GM21447 (cell line): ENCODE results near the gene FAM8A1.

Source experiments
- ATAC-seq: cut with Tn5 transposase; IDR thresholded peaks from one replicate; pipeline ENCODE4 v1.9.1; 2021; ENCODE audit not compliant: unreplicated experiment

The FAM8A1 gene

DNA sequence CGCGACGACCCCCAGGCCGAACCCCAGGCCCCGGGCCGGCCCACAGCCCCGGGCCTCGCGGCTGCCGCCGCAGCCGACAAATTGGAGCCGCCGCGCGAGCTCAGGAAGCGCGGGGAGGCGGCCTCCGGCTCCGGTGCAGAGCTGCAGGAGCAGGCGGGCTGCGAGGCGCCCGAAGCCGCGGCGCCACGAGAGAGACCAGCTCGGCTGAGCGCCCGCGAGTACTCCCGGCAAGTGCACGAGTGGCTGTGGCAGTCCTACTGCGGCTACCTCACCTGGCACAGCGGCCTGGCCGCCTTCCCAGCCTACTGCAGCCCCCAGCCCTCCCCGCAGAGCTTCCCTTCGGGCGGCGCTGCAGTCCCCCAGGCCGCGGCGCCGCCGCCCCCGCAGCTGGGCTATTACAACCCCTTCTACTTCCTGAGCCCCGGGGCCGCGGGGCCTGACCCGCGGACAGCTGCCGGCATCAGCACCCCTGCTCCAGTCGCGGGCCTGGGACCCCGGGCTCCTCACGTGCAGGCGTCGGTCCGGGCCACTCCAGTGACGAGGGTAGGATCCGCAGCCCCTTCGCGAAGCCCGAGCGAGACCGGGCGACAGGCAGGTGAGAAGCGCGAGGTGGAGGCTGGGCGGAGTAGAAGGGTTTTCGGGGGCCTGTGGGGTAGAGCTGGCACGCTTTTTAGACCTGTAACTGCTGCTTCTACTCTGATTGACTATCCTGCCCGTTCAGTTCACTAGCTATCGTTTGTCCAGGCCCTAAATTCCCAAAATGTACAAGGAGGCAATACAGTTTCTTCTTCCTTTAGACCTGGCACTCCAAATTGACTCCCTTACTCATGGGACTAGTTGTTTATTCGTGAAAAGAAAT is 654 bp downstream of the FAM8A1 start:
- ATAC-seq, result peak; percentile 45

- no peak for ATAC-seq
Observed at GRCh38 chr6:17601386-17601703, 1.2 kb downstream of the FAM8A1 start.

- no peak for ATAC-seq
Observed at GRCh38 chr6:17602888-17603287, 2.8 kb downstream of the FAM8A1 start.

DNA sequence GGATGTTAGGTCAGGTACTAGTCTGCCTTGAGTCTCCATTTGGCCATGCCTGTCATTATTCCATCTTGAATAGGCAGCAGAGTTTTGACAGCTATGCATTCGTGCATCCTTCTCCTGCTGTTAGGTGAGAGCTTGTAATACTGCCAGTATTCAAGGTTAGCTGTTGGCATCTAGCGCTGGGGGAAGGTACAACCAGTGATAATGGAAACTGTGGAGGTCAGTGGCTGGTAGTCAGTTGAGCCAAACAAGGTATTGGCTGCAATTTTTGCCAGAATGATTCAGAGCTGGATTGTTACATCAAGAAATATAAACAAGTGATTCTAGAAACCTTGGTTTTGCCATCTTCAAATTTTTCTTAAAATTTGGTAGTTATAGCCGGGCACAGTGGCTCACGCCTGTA is 6.5 kb downstream of the FAM8A1 start:
- no peak for ATAC-seq

GRCh38 chr6:17610835-17611234 is 10.7 kb downstream of the FAM8A1 start:
- no peak for ATAC-seq

- no peak for ATAC-seq
Observed at GRCh38 chr6:17612048-17612447, 11.9 kb downstream of the FAM8A1 start.

DNA sequence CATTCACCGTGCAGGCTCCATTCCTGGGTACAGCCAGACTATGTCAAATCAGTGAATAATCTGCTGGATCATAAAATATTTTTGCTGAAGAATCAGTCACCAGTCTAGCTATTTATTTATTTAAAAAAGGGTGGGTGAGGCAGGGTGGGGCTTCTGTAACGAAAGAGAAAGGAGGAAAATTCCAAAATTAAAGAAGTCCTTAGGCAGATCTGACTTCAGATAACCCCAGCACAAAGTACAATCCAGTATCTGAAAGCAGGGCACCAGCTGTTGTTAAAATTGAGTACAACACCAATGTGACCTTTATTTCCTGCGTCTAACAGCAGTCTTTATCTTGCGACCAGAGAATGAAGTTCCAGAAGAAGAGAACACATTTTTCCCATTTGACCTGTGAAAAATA is 15.7 kb downstream of the FAM8A1 start:
- ATAC-seq, result no peak

GRCh38 chr6:17621003-17621402 is 20.9 kb downstream of the FAM8A1 start:
- ATAC-seq, result peak; percentile 74

GRCh38 chr6:17622144-17622543 is 22.0 kb downstream of the FAM8A1 start:
- ATAC-seq, result no peak

DNA sequence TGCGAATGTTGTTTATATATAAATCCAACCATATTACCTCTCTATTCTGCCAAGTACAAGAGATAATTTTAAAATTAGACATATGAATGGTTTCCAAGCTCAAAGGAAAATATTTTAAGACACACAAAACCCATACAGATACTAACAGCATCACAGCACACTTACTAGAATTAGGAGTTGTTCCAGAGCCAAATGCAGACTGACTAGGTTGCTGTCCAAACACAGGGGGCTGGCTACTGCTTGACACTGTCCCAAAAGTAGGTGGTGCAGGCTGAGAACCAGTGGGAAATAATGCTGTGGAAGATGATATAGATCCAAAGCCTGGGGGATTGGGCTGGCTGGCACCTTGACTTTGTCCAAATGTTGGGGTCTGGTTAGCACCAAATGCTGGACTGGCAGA is 24.3 kb downstream of the FAM8A1 start:
- ATAC-seq, result no peak

DNA sequence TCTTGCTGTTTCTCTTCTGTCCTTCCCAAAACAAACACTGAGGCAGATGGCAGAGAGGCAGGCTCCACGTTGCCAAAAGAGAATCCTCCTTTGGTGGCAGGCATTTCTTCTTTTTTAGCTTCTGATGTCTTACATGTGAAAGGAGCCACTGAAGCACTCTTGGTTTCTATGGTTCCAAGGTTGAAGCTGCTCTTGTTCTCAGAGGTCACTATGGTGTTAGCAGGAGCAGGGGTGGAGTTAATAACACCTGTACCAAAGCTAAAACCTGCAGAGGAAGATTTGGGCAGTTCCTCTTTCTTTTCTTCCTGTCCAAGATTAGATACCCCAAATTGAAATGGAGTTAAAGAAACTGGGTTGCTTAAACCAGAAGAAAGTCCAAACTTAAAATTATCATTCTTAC is 28.8 kb downstream of the FAM8A1 start:
- peak; percentile 72 for ATAC-seq

DNA sequence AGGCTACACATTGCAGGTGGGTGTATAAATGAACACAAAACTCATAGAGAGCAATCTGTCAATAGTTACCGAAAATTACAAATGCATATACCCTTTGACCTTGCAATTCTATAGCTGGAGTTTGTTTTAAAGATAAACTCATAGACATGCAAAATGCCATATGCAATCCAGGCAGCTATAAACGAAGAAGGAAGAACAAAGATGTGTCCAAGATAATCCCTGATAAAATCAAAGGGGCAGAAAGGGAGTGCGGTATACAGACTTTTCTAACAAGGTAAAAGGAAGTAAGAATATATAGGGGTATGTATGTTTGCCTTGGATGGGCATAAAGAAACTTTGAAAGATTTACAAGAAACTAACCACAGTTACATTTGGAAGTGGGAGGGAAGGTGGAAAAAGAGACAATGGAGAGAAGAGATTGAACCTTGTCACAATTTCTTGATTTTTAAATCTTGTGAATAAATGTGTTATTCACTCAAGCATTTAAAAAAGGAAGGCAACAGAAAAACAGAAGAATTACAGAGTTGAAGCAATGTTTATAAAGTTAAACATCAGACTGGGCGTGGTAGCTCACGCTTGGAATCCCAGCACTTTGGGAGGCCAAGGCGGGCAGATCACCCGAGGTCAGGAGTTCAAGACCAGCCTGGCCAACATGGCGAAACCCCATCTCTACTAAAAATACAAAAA is 29.9 kb downstream of the FAM8A1 start:
- ATAC-seq, result no peak

- ATAC-seq, result no peak
Observed at GRCh38 chr6:17630511-17631073, 30.5 kb downstream of the FAM8A1 start.

DNA sequence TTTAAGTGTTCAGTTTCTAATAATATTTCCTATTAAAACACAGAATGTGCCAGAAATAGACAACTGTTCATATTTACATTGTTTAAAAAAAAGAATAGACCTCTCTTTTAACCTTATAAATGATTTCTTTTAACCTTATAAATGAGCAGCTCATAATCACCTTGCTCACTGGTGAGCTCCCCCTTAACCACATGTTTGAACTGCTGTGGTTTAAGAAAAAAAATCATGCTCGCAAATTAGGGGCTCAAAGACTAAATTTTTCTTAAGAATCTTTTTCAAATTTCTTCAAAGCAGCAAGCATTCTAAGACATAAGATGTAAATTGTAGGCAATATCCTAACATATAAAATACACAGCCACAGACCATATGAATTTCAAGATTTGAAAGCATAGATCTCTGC is 32.8 kb downstream of the FAM8A1 start:
- ATAC-seq, result no peak

DNA sequence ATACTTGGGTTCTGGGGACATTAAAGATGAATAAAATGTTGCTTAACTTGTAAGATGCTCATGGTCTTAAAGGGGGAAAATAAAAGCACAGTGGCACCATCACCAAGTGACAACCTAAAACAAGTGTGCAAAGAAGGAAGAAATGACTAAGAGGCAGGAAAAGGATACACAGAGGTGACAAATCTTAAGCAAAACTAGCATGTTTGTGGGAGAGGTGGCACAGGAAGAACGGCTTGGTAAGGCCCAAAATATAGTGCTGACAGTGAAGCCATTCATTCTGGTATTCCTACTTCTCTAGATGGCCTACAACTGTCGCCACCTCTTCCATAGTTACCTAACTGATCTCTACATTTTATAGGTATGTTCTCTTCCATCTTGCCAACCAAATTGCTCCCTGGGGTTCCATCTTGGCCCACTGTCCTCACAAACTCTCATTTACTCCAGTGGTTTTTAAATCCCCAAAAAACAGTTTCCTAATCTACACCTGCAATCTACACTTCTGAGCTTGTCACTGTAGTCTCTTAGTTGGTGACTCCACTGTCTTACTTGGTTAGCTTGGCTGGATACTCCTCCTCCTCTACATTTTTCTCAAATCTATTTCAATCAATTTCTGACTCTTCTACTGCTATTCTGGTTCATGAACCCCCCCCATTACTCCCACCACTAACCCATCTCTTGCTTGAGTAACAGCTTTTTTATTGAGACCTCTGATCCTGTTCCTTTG is 33.5 kb downstream of the FAM8A1 start:
- ATAC-seq, result no peak

DNA sequence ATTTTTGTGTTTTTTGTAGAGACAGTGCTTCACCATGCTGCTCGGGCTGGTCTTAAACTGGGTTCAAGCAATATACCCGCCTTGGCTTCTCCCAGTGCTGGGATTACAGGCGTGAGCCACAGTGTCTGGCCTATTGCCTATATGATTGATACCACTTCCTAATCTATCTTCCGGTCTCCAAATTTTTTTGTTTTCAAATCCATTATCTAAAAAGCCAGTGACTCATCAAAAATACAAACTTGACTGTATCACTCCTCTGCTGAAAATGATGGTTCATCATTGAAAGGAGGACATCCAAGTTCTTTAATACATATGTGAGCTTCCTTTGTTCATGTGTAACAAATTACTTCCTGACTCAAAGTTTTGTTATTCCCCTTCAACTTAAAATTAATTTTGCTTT is 35.5 kb downstream of the FAM8A1 start:
- ATAC-seq, result no peak

- no peak for ATAC-seq
Observed at GRCh38 chr6:17638212-17638715, 38.2 kb downstream of the FAM8A1 start.

- ATAC-seq, result no peak
Observed at GRCh38 chr6:17640477-17640917, 40.4 kb downstream of the FAM8A1 start.

DNA sequence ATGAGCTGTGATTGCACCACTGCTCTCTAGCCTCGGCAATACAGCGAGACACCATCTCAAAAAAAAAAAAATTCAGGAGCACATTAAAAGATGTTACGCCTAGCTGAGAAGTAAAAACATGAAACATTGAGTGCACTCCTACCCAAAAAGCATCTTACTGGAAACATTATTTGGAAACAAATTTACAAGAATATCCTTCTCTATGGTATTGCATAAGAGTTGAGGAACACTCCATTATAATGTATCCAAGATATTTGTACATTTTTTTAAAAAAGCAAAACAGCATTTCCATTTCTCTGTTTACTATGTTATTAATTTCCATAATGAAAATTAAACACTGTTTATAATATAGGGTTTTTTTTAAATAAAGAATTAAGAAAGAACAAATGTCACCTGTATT is 48.6 kb downstream of the FAM8A1 start:
- no peak for ATAC-seq

DNA sequence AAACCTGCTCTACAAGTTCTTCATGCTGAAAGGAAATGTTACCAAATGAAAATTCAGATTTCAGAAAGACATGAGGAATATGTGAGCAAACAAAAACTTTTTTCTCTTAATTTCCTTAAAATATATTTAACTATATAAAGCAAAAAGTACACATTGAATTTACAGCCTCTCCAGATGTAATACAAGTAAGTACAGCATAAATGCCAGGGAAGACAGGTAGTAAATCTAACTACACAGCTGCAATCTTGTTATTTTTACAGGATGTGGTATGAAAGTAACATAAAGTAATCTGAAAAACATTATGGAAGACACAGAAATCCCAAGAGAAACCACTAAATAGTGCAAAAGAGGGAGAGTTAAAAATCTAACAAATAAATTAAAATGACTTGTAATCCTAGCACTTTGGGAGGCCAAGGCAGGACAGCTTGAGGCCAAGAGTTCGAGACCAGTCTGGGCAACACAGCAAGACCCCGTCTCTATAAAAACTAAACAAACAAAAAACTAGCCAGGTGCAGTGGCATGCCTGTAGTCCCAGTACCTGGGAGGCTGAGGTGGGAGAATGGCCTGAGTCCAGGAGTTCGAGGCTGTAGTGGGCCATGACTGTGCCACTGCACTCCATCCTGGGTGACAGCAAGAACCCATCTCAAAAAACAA is 50.7 kb downstream of the FAM8A1 start:
- no peak for ATAC-seq
